GM19035 (cell line): ENCODE data around the gene FAM107A.

Source experiments
- ATAC-seq: cut with Tn5 transposase; IDR thresholded peaks from one replicate; pipeline ENCODE4 v1.9.1; 2021; ENCODE audit not compliant: unreplicated experiment

FAM107A gene

DNA sequence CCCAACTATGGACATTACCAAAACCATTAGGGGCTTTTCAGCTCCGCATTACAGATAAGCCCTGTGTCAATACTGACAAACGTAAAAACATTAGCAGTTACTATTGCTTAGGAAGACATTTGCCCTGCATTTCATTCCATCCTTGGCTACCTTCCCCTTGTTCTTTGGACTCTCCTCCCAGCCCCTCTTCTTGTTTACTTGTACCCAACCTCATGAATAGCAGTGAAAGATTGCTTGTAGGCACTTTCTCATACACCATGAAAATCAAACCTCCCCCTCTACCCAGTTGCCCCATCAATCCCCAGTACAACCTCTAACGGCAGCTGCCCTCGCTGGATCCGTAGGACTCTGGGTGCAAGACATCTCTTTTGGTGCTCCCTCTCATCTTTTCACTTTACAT, 16.9 kb upstream of the FAM107A start:
- ATAC-seq: no peak

- no peak for ATAC-seq
Observed at GRCh38 chr3:58591517-58592510, 14.6 kb upstream of the FAM107A start.

GRCh38 chr3:58588030-58588614, 10.9 kb upstream of the FAM107A start:
- ATAC-seq: no peak

GRCh38 chr3:58586776-58587192, 9.6 kb upstream of the FAM107A start:
- ATAC-seq: no peak

- no peak for ATAC-seq
Observed at GRCh38 chr3:58585994-58586393, 8.8 kb upstream of the FAM107A start.

GRCh38 chr3:58585005-58585786, 8.0 kb upstream of the FAM107A start:
- peak; percentile 88 for ATAC-seq

- no peak for ATAC-seq
Observed at GRCh38 chr3:58584690-58585004, 7.5 kb upstream of the FAM107A start.

GRCh38 chr3:58581328-58582091, 4.3 kb upstream of the FAM107A start:
- no peak for ATAC-seq

GRCh38 chr3:58580826-58581327, 3.7 kb upstream of the FAM107A start:
- no peak for ATAC-seq

DNA sequence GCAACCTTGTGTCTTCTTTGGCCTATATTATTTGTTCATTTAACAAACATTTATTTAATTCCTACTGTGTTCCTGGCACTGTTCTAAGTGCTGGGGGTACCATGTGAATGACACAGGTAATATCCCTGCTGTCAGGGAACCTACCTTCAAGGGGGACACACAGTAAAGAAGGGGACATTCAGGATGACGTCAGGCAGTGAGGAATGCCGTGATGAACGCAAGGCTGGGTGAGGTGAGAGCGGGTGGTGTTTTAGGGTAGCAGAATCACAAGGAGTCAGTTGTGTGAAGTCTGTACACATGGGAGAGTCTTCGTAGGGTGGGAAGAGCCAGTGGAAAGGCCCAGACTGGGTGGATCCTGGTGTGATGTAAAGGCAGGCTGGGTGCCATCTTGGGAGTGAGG, 1.7 kb upstream of the FAM107A start:
- no peak for ATAC-seq

DNA sequence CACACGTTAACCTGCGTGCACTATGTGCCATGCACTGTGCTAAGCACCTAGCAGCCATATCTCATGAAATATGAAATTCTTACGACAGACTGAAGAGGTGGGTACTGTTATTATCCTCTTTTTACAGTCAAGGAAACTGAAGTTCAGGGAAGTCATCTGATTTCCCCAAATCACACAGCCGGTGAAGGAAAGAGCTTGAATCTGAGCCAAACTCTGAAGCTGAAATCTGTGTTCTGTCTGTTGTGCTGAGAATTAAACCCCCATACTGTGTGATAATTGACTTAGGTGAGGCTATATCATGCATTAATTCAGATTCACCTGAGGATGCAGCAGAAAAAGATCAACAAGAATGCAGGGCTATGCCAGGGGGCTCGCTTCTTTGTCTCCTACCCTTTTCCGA, 475 bp downstream of the FAM107A start:
- no peak for ATAC-seq

GRCh38 chr3:58575971-58576652, 1.1 kb downstream of the FAM107A start:
- ATAC-seq: no peak

- ATAC-seq: no peak
Observed at GRCh38 chr3:58574682-58575081, 2.5 kb downstream of the FAM107A start.

- no peak for ATAC-seq
Observed at GRCh38 chr3:58574106-58574505, 3.1 kb downstream of the FAM107A start.

DNA sequence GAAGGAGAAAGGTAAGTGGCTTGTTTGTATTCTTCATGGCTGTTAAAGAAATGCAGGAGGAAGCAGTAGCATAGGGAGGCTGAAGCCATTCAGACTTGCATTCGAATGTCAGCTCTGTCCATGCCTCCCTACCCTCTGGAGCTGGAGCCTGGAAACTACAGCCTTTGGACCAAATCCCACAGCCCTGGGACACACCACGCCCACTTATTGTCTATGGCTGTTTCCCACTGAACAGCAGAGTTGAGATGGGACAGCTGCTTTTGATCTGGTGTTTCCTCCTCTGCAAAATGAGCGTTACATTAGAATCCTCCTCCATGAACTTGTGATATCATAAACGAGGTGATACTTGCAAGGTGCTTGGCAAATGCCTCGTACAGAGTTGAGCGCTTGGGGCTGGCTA, 3.6 kb downstream of the FAM107A start:
- no peak for ATAC-seq

DNA sequence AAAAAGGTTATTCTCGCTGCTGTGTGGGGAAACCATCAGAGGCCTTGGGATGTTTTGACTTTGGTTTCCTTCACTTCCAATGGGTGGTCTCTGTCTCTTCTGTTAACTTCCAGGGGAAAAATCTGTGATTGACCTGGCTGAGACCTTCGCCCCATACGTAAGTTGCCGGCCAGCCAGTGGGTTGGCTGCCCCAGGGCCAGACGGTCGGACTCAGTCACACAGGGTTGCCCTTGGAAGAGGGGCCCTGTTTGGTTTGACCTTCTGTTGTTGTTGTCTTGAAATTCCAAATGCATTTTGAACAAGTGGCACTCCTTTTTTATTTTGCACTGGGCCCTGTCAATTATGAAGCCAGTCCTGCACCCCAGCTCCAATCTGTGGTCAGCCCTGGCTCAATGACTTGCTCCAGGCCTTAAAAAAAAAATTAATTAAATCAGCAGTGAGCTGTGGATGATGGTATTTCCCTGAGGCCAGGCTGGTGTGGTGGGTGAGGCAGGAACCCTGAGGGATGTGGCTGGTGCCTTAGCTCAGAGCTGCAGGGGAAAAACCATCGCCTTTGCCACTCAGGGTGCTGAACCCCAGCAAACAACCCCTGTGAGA, 4.5 kb downstream of the FAM107A start:
- ATAC-seq: no peak

GRCh38 chr3:58572013-58572633, 5.1 kb downstream of the FAM107A start:
- ATAC-seq: no peak

GRCh38 chr3:58570851-58571250, 6.3 kb downstream of the FAM107A start:
- no peak for ATAC-seq

GRCh38 chr3:58569287-58570001, 7.7 kb downstream of the FAM107A start:
- no peak for ATAC-seq
